Stimulated activated CD4-positive, alpha-beta T cell treated with anti-CD3 and anti-CD28 coated beads, Interleukin-2, amount 100 ng/mL, for 48 hours (primary cell): Measurements from ENCODE around the gene PHF1.
"Not testable (repeated sequence)": the region's sequence is repeated elsewhere in the genome, so short reads cannot be mapped to it uniquely, and the experiment has no call there.

Experiments used
- DNase-seq, 2 donors: peaks; one replicate each; pipeline ENCODE4 v3.0.0-alpha.2; 2020

Gene PHF1

GRCh38 chr6:33410711-33411631, at the start of gene PHF1:
TSS of gene PHF1 (plus strand) at chr6:33411014. CDS start at chr6:33412264, 1,250 bp downstream.
- DNase-seq, result no peak

GRCh38 chr6:33363486-33363885, 47.3 kb upstream of the PHF1 start:
- DNase-seq, result not testable (repeated sequence)

GRCh38 chr6:33364475-33365205, 46.2 kb upstream of the PHF1 start:
- DNase-seq, result not testable (repeated sequence)

GRCh38 chr6:33365206-33365971, 45.4 kb upstream of the PHF1 start:
- not testable (repeated sequence) for DNase-seq

GRCh38 chr6:33367009-33367714, 43.7 kb upstream of the PHF1 start:
- DNase-seq, result no peak

GRCh38 chr6:33367715-33368025, 43.1 kb upstream of the PHF1 start:
- DNase-seq, result not testable (repeated sequence)

- not testable (repeated sequence) for DNase-seq
Observed at GRCh38 chr6:33371901-33372300, 38.9 kb upstream of the PHF1 start.

GRCh38 chr6:33372526-33373123, 38.2 kb upstream of the PHF1 start:
- no peak for DNase-seq

- no peak for DNase-seq
Observed at GRCh38 chr6:33373960-33374910, 36.6 kb upstream of the PHF1 start.

- DNase-seq, result no peak
Observed at GRCh38 chr6:33375143-33375671, 35.6 kb upstream of the PHF1 start.

GRCh38 chr6:33377171-33377570, 33.6 kb upstream of the PHF1 start:
- no peak for DNase-seq

- not testable (repeated sequence) for DNase-seq
Observed at GRCh38 chr6:33379184-33379583, 31.6 kb upstream of the PHF1 start.

GRCh38 chr6:33380272-33380981, 30.4 kb upstream of the PHF1 start:
- DNase-seq, result no peak

GRCh38 chr6:33383427-33384185, 27.2 kb upstream of the PHF1 start:
- no peak for DNase-seq

GRCh38 chr6:33384581-33385020, 26.2 kb upstream of the PHF1 start:
- no peak for DNase-seq

GRCh38 chr6:33390173-33390572, 20.6 kb upstream of the PHF1 start:
- no peak for DNase-seq

- no peak for DNase-seq
Observed at GRCh38 chr6:33390767-33391277, 20.0 kb upstream of the PHF1 start.

GRCh38 chr6:33391278-33391921, 19.4 kb upstream of the PHF1 start, which contains the start of gene KIFC1:
TSS of gene KIFC1 (plus strand) at chr6:33391823. CDS start at chr6:33391986, 163 bp downstream.
- DNase-seq, result peak; percentile 99 to 100
